Measurements from ENCODE around the gene ERAP2.

DNA sequence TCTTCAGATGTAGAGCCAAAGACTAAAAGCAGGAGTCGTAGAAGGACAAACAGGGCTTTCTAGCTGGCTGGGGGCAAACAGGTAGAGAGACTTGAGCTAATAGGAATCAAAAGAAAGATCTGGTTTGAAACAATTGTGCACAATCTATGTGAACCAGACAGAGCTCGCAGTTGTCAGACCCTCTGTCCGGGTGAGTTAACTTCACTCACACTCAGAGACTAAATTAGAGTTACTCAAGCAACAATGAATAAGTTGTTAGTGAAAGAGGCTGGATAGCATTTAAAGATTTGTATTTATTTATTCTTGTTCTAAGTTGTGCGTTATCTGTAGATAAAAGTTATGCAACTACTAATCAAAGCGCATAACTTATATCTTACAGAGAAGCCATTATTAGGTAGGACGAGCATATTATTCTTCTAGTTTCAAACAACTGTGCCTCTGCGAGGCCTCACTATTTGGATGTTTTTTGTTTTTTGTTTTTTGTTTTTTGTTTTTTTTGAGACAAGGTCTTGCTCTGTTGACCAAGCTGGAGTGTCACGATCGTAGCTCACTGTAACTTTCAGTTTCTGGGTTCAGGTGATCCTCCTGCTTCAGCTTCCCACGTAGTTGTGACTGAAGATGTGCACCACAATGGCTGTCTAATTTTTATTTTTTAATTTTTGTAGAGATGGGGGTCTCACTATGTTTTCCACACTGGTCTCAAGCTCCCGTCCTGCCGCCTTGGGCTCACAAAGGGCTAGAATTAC lies 46.4 kb downstream of the ERAP2 start:
- TF ChIP-seq POLR2A (IDR thresholded peaks at IDR 0.05): no peak
- TF ChIP-seq, protein P1, sequence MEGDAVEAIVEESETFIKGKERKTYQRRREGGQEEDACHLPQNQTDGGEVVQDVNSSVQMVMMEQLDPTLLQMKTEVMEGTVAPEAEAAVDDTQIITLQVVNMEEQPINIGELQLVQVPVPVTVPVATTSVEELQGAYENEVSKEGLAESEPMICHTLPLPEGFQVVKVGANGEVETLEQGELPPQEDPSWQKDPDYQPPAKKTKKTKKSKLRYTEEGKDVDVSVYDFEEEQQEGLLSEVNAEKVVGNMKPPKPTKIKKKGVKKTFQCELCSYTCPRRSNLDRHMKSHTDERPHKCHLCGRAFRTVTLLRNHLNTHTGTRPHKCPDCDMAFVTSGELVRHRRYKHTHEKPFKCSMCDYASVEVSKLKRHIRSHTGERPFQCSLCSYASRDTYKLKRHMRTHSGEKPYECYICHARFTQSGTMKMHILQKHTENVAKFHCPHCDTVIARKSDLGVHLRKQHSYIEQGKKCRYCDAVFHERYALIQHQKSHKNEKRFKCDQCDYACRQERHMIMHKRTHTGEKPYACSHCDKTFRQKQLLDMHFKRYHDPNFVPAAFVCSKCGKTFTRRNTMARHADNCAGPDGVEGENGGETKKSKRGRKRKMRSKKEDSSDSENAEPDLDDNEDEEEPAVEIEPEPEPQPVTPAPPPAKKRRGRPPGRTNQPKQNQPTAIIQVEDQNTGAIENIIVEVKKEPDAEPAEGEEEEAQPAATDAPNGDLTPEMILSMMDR (IDR thresholded peaks at IDR 0.05): no peak
